Lower leg skin (tissue), 4 donors: ENCODE measurements around the gene PNN. TPM values are rescaled to one million over a fixed set of nuclear protein-coding genes. Genes with fewer than 3 reads are reported as not detected.
"Not testable (repeated sequence)": the region's sequence is repeated elsewhere in the genome, so short reads cannot be mapped to it uniquely, and the experiment has no call there.

Source experiments
- DNase-seq, 2 donors: peaks; one replicate each; pipeline ENCODE4 v3.0.0-alpha.2; 2019; ENCODE audit warnings: low spot score in 2 of 2
- H3K4me3 ChIP-seq: fragments of 200-600 bp; sonication (generic); 2 replicates; pipeline ENCODE4 v1.5.1; 2017; ENCODE audit warnings: mild to moderate bottlenecking, low read depth; ENCODE audit not compliant: poor library complexity, severe bottlenecking
- CTCF ChIP-seq, 3 donors: fragments of 450-650 bp; IDR thresholded peaks; one replicate each; pipeline ENCODE4 v1.5.1; 2016; ENCODE audit warnings: antibody characterized with exemption in 3 of 3, mild to moderate bottlenecking in 3 of 3, moderate library complexity in 2 of 3
- POLR2A ChIP-seq, 2 donors: fragments of 450-650 bp; IDR thresholded peaks; one replicate each; pipeline ENCODE4 v1.6.1; 2016 to 2017; ENCODE audit warnings: antibody characterized with exemption in 2 of 2, mild to moderate bottlenecking in 1 of 2, moderate library complexity in 1 of 2
- WGBS, 2 donors: methylation state at CpG; one replicate each; pipeline ENCODE4 v1.1.5; 2018; 5-methylcytosine and 5-hydroxymethylcytosine counted together
- intact Hi-C: fragments of 100-400 bp; cut with DNase I; formaldehyde crosslinking; loops from one replicate; pipeline ENCODE4 v1.15.0; 2023; ENCODE audit warnings: low total_unique reads
- total RNA-seq, 4 donors: library from RNA; depleted of rRNA; stranded (reverse); fragments of >200 nt; gene quantifications; one replicate each; pipeline ENCODE4 v1.1.0, GENCODE V29; 2016

PNN gene
- total RNA-seq, 4 donors from 2014 or later, result 15.3 to 31.3 (median 25.8) TPM

- intact Hi-C loops, result no loop called here
- TF ChIP-seq POLR2A (IDR thresholded peaks at IDR 0.05) (no peak), CTCF (IDR thresholded peaks at IDR 0.05) (no peak)
- H3K4me3 ChIP-seq, result no peak overlapping the region
- 95 to 97% methylated on average over 6 of the region's 6 CpGs for WGBS, 2 donors
- no peak for DNase-seq
These were observed 4.0 kb downstream of the PNN start for GRCh38 chr14:39179042-39179441.

- DNase-seq, result no peak
- intact Hi-C loops, result no loop called here
- no peak for TF ChIP-seq CTCF (IDR thresholded peaks at IDR 0.05)
- no peak for TF ChIP-seq POLR2A (IDR thresholded peaks at IDR 0.05)
- no peak overlapping the region for H3K4me3 ChIP-seq
- WGBS, 2 donors, result 83 to 84% methylated on average over 5 of the region's 5 CpGs
These were observed 5.5 kb downstream of the PNN start for GRCh38 chr14:39180553-39180952.

GRCh38 chr14:39181026-39181692 lies 6.1 kb downstream of the PNN start:
- H3K4me3 ChIP-seq, result no peak overlapping the region
- DNase-seq, result no peak
- intact Hi-C loops, result no loop called here
- TF ChIP-seq CTCF (IDR thresholded peaks at IDR 0.05), result no peak
- TF ChIP-seq POLR2A (IDR thresholded peaks at IDR 0.05), result no peak
- WGBS, 2 donors, result 88 to 90% methylated on average over 7 of the region's 7 CpGs

- WGBS, 2 donors, result 84 to 85% methylated on average over 5 of the region's 5 CpGs
- TF ChIP-seq CTCF (IDR thresholded peaks at IDR 0.05) (no peak), POLR2A (IDR thresholded peaks at IDR 0.05) (no peak)
- intact Hi-C loops, result no loop called here
- DNase-seq, result no peak
- no peak overlapping the region for H3K4me3 ChIP-seq
These were observed 6.6 kb downstream of the PNN start for GRCh38 chr14:39181693-39182047.

- H3K4me3 ChIP-seq, result no peak overlapping the region
- TF ChIP-seq POLR2A (IDR thresholded peaks at IDR 0.05), result no peak
- no peak for TF ChIP-seq CTCF (IDR thresholded peaks at IDR 0.05)
- DNase-seq, result no peak
- intact Hi-C loops, result no loop called here
- WGBS, 2 donors, result 93 to 96% methylated on average over 1 of the region's 1 CpG
These were observed 8.0 kb downstream of the PNN start for GRCh38 chr14:39182770-39183684.

GRCh38 chr14:39183685-39184003 lies 8.6 kb downstream of the PNN start:
- 90 to 94% methylated on average over 5 of the region's 5 CpGs for WGBS, 2 donors
- DNase-seq, H3K4me3 ChIP-seq, intact Hi-C loops: not testable (repeated sequence)
